ENCODE measurements around the gene RAB40A.

Gene RAB40A

GRCh38 chrX:103562801-103563200 lies 43.5 kb upstream of the RAB40A start:
- TF ChIP-seq, protein P1, sequence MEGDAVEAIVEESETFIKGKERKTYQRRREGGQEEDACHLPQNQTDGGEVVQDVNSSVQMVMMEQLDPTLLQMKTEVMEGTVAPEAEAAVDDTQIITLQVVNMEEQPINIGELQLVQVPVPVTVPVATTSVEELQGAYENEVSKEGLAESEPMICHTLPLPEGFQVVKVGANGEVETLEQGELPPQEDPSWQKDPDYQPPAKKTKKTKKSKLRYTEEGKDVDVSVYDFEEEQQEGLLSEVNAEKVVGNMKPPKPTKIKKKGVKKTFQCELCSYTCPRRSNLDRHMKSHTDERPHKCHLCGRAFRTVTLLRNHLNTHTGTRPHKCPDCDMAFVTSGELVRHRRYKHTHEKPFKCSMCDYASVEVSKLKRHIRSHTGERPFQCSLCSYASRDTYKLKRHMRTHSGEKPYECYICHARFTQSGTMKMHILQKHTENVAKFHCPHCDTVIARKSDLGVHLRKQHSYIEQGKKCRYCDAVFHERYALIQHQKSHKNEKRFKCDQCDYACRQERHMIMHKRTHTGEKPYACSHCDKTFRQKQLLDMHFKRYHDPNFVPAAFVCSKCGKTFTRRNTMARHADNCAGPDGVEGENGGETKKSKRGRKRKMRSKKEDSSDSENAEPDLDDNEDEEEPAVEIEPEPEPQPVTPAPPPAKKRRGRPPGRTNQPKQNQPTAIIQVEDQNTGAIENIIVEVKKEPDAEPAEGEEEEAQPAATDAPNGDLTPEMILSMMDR (conservative IDR thresholded peaks at IDR 0.05; ENCODE audit: low read length): no peak
- TF ChIP-seq EZH2phosphoT487 (IDR thresholded peaks at IDR 0.05; ENCODE audit: borderline replicate concordance): no peak
- Histone ChIP-seq H3K4me2 (ENCODE audit: low read depth, low read length, poor library complexity, severe bottlenecking) (no peak overlapping the region), H3K9me2 (replicated peaks; ENCODE audit: low read depth, low read length) (no peaks in the 10 kb centered on the region), H2AFZ (ENCODE audit: low read length) (no peak overlapping the region), H3F3A (ENCODE audit: low read depth) (no peaks in the 10 kb centered on the region), H3K4me1 (ENCODE audit: insufficient read depth, low read length, poor library complexity, severe bottlenecking) (no peaks in the 10 kb centered on the region), H4K20me1 (ENCODE audit: insufficient read depth, low read length, poor library complexity, severe bottlenecking) (no peaks in the 10 kb centered on the region), H3K36me3 (ENCODE audit: insufficient read depth, low read length) (no peaks in the 10 kb centered on the region), H3K9ac (ENCODE audit: low read depth, low read length, poor library complexity, severe bottlenecking) (no peak overlapping the region), H3K27me3 (ENCODE audit: insufficient read depth, low read length, poor library complexity, severe bottlenecking) (no peaks in the 10 kb centered on the region), H3K9me3 (ENCODE audit: insufficient read depth, low read depth, low read length) (no peaks in the 10 kb centered on the region), H3K79me2 (ENCODE audit: insufficient read depth, low read length) (no peaks in the 10 kb centered on the region), H3K4me3 (ENCODE audit: low read length, poor library complexity, severe bottlenecking) (no peak overlapping the region)

DNA sequence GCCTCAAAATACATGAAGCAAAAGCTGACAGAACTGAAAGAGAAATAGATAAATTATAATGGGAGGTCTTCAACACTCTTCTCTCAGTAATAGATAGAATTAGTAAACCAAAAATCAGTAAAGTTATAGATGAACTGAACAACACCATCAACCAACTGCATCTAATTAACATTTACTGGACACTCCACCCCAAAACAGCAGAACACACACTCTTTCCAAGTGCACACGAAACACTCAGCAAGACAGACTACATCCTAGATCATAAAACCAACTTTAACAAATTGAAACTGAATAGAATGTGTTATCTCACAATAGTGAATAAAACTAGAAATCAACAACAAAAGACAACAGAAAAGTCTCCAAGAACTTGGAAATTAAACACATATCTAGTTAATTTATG lies 41.0 kb upstream of the RAB40A start:
- H3K27me3 ChIP-seq (ENCODE audit: insufficient read depth, low read length, poor library complexity, severe bottlenecking): no peaks in the 10 kb centered on the region
- H3K79me2 ChIP-seq (ENCODE audit: insufficient read depth, low read length): no peaks in the 10 kb centered on the region
- no peaks in the 10 kb centered on the region for H3K4me1 ChIP-seq (ENCODE audit: insufficient read depth, low read length, poor library complexity, severe bottlenecking)
- H3K4me2 ChIP-seq (ENCODE audit: low read depth, low read length, poor library complexity, severe bottlenecking): no peak overlapping the region
- no peaks in the 10 kb centered on the region for H4K20me1 ChIP-seq (ENCODE audit: insufficient read depth, low read length, poor library complexity, severe bottlenecking)
- H3K9me2 ChIP-seq (replicated peaks; ENCODE audit: low read depth, low read length): no peaks in the 10 kb centered on the region
- H3K36me3 ChIP-seq (ENCODE audit: insufficient read depth, low read length): no peaks in the 10 kb centered on the region
- no peak overlapping the region for H3K9ac ChIP-seq (ENCODE audit: low read depth, low read length, poor library complexity, severe bottlenecking)
- no peak overlapping the region for H2AFZ ChIP-seq (ENCODE audit: low read length)
- no peaks in the 10 kb centered on the region for H3F3A ChIP-seq (ENCODE audit: low read depth)
- H3K4me3 ChIP-seq (ENCODE audit: low read length, poor library complexity, severe bottlenecking): no peak overlapping the region
- no peak for TF ChIP-seq EZH2phosphoT487 (IDR thresholded peaks at IDR 0.05; ENCODE audit: borderline replicate concordance)
- TF ChIP-seq, protein P1 (conservative IDR thresholded peaks at IDR 0.05; ENCODE audit: low read length): no peak
- no peaks in the 10 kb centered on the region for H3K9me3 ChIP-seq (ENCODE audit: insufficient read depth, low read depth, low read length)

- no peak for TF ChIP-seq EZH2phosphoT487 (IDR thresholded peaks at IDR 0.05; ENCODE audit: borderline replicate concordance)
Measured at GRCh38 chrX:103556963-103557612, 37.8 kb upstream of the RAB40A start.

More at GRCh38 chrX:103556963-103557612, 37.8 kb upstream of the RAB40A start:
- Histone ChIP-seq H3K9ac (ENCODE audit: low read depth, low read length, poor library complexity, severe bottlenecking) (no peak overlapping the region), H2AFZ (ENCODE audit: low read length) (no peak overlapping the region), H3K27me3 (ENCODE audit: insufficient read depth, low read length, poor library complexity, severe bottlenecking) (no peaks in the 10 kb centered on the region), H3K79me2 (ENCODE audit: insufficient read depth, low read length) (no peaks in the 10 kb centered on the region), H4K20me1 (ENCODE audit: insufficient read depth, low read length, poor library complexity, severe bottlenecking) (no peaks in the 10 kb centered on the region), H3F3A (ENCODE audit: low read depth) (no peaks in the 10 kb centered on the region), H3K4me3 (ENCODE audit: low read length, poor library complexity, severe bottlenecking) (no peak overlapping the region), H3K4me1 (ENCODE audit: insufficient read depth, low read length, poor library complexity, severe bottlenecking) (no peaks in the 10 kb centered on the region), H3K4me2 (ENCODE audit: low read depth, low read length, poor library complexity, severe bottlenecking) (no peak overlapping the region), H3K36me3 (ENCODE audit: insufficient read depth, low read length) (no peaks in the 10 kb centered on the region), H3K9me3 (ENCODE audit: insufficient read depth, low read depth, low read length) (no peaks in the 10 kb centered on the region), H3K9me2 (replicated peaks; ENCODE audit: low read depth, low read length) (no peaks in the 10 kb centered on the region)

Measured in Loucy (cell line).